ENCODE data around the gene TMEM41B. TPM values are rescaled to one million over a fixed set of nuclear protein-coding genes. Genes with fewer than 3 reads are reported as not detected.
A peak's percentile ranks its signal among the peaks of the same experiment; 100 is the strongest.

Gene TMEM41B
- polyA plus RNA-seq, 3 donors = 5.5 to 11.3 (median 5.9) TPM

GRCh38 chr11:9302448-9302847, 11.9 kb downstream of the TMEM41B start:
- Mint-ChIP-seq H3K9me3 (no peaks in the 10 kb centered on the region), H3K36me3 (peaks cover 4 to 12% of the 10 kb centered on the region in 2 donors), H3K4me3 (no peak overlapping the region), H3K27ac (peak overlapping the region in 2 of 7 donors; percentile 66 to 81), H3K27me3 (ENCODE audit: low read depth in 3 of 3) (peaks cover 0 to 1% (median 0%) of the 10 kb centered on the region in 3 donors), H3K4me1 (peaks cover 8% of the 10 kb centered on the region)
- Histone ChIP-seq H3K9ac (ENCODE audit: insufficient read depth, low read length, poor library complexity, severe bottlenecking) (no peak overlapping the region), H3K79me2 (ENCODE audit: insufficient read depth, low read length) (peaks cover 55% of the 10 kb centered on the region), H3K4me3 (replicated peaks in 1 of 3; ENCODE audit: low read depth in 2 of 3, low read length in 3 of 3) (no peak overlapping the region), H3K27me3 (ENCODE audit: control insufficient read depth in 2 of 2, insufficient read depth in 2 of 2, low read length in 2 of 2) (no peaks in the 10 kb centered on the region), H3K9me3 (replicated peaks in 1 of 2; ENCODE audit: control insufficient read depth in 1 of 2, insufficient read depth in 1 of 2, low read length in 2 of 2) (no peaks in the 10 kb centered on the region), H3K4me1 (ENCODE audit: control insufficient read depth in 1 of 2, insufficient read depth in 2 of 2, low read length in 2 of 2) (peaks cover 7 to 8% of the 10 kb centered on the region in 2 donors), H3K4me2 (replicated peaks; ENCODE audit: extremely low read depth, low read length, poor library complexity, severe bottlenecking) (no peak overlapping the region), H4K20me1 (ENCODE audit: insufficient read depth, low read length) (peaks cover 3% of the 10 kb centered on the region), H2AFZ (ENCODE audit: insufficient read depth, low read depth, low read length, poor library complexity, severe bottlenecking) (no peak overlapping the region), H3K27ac (ENCODE audit: low read depth in 1 of 2, low read length in 2 of 2) (no peak overlapping the region), H3K36me3 (replicated peaks in 1 of 2; ENCODE audit: control insufficient read depth in 1 of 2, insufficient read depth in 2 of 2, low read length in 2 of 2) (peaks cover 3 to 12% of the 10 kb centered on the region in 2 donors)
- DNase-seq = no peak
- no peak for TF ChIP-seq CTCF (IDR thresholded peaks at IDR 0.05)
- no CpG with 5 or more reads among the region's 3 CpGs for WGBS (ENCODE audit: insufficient coverage)
- intact Hi-C loops (cut with micrococcal nuclease) = no loop called here

GRCh38 chr11:9301720-9302119, 12.7 kb downstream of the TMEM41B start:
- H2AFZ ChIP-seq (ENCODE audit: insufficient read depth, low read depth, low read length, poor library complexity, severe bottlenecking) = no peak overlapping the region
- H3K36me3 ChIP-seq (replicated peaks in 1 of 2; ENCODE audit: control insufficient read depth in 1 of 2, insufficient read depth in 2 of 2, low read length in 2 of 2) = peaks cover 3 to 18% of the 10 kb centered on the region in 2 donors
- H3K4me2 ChIP-seq (replicated peaks; ENCODE audit: extremely low read depth, low read length, poor library complexity, severe bottlenecking) = peak overlapping the region; percentile 17
- Mint-ChIP-seq H3K4me1 (peaks cover 8% of the 10 kb centered on the region), H3K36me3 (peaks cover 4 to 15% of the 10 kb centered on the region in 2 donors), H3K27me3 (ENCODE audit: low read depth in 3 of 3) (peaks cover 0 to 1% (median 0%) of the 10 kb centered on the region in 3 donors), H3K9me3 (no peaks in the 10 kb centered on the region), H3K4me3 (peak overlapping the region in 1 of 2 donors; percentile 53), H3K27ac (peak overlapping the region; percentile 34 to 85 (median 77))
- H3K4me3 ChIP-seq (replicated peaks in 1 of 3; ENCODE audit: low read depth in 2 of 3, low read length in 3 of 3) = peak overlapping the region in 1 of 3 experiments; percentile 1
- peak; percentile 17 to 56 (median 29) for DNase-seq
- no CpG with 5 or more reads among the region's 10 CpGs for whole genome bisulfite sequencing (ENCODE audit: insufficient coverage)
- peaks cover 48% of the 10 kb centered on the region for H3K79me2 ChIP-seq (ENCODE audit: insufficient read depth, low read length)
- H4K20me1 ChIP-seq (ENCODE audit: insufficient read depth, low read length) = peaks cover 3% of the 10 kb centered on the region
- no peak for TF ChIP-seq CTCF (IDR thresholded peaks at IDR 0.05)
- peak overlapping the region in 1 of 2 donors; percentile 59 for H3K27ac ChIP-seq (ENCODE audit: low read depth in 1 of 2, low read length in 2 of 2)
- H3K27me3 ChIP-seq (ENCODE audit: control insufficient read depth in 2 of 2, insufficient read depth in 2 of 2, low read length in 2 of 2) = no peaks in the 10 kb centered on the region
- no peaks in the 10 kb centered on the region for H3K9me3 ChIP-seq (replicated peaks in 1 of 2; ENCODE audit: control insufficient read depth in 1 of 2, insufficient read depth in 1 of 2, low read length in 2 of 2)
- peaks cover 7 to 8% of the 10 kb centered on the region in 2 donors for H3K4me1 ChIP-seq (ENCODE audit: control insufficient read depth in 1 of 2, insufficient read depth in 2 of 2, low read length in 2 of 2)
- intact Hi-C loops (cut with micrococcal nuclease) = no loop called here
- H3K9ac ChIP-seq (ENCODE audit: insufficient read depth, low read length, poor library complexity, severe bottlenecking) = no peak overlapping the region
